SK-N-SH (cell line): Measurements from ENCODE around the gene PYGO2. TPM values are rescaled to one million over a fixed set of nuclear protein-coding genes. Genes with fewer than 3 reads are reported as not detected.
A peak's percentile ranks its signal among the peaks of the same experiment; 100 is the strongest.

Experiments used
- CTCF ChIA-PET: fragments of 300-600, 350-600 bp; formaldehyde crosslinking; extraction: SDS; loops from one replicate; lab custom pipeline; 2021; lab: Yijun Ruan, JAX
- POLR2A ChIA-PET: fragments of 350-600 bp; sonication (Branson Sonifier 250); formaldehyde crosslinking; extraction: SDS; loops from one replicate; lab custom pipeline; 2020; ENCODE audit warnings: antibody characterized with exemption, inconsistent platforms; lab: Yijun Ruan, JAX
- DNase-seq: peaks from one replicate; pipeline ENCODE4 v3.0.0; 2012
- H2AFZ ChIP-seq: fragments of 200-600 bp; sonication (generic); 2 replicates; pipeline ENCODE4 v1.8.1; 2016; ENCODE audit warnings: antibody characterized with exemption, mild to moderate bottlenecking, low read depth
- H3F3A ChIP-seq: fragments of 200-600 bp; sonication (generic); replicated peaks from 2 replicates; pipeline ENCODE3; 2016; ENCODE audit warnings: antibody characterized with exemption, mild to moderate bottlenecking; ENCODE audit not compliant: insufficient read depth
- H3K27ac ChIP-seq, 2 experiments: fragments of 200-500 bp in 1 of 2; fragments of 200-600 bp in 1 of 2; sonication (Bioruptor generic) in 1 of 2; sonication (generic), shearing (Covaris generic) in 1 of 2; 2 replicates each; pipeline versions ENCODE4 v1.5.1 to v1.6.1; 2014 to 2016; ENCODE audit warnings: low read depth in 2 of 2, inconsistent platforms in 1 of 2, low read length in 1 of 2, mild to moderate bottlenecking in 1 of 2, mixed read lengths in 1 of 2
- H3K27me3 ChIP-seq: fragments of 200-600 bp; sonication (generic), shearing (Covaris generic); 2 replicates; pipeline ENCODE4 v1.6.1; 2016; ENCODE audit warnings: mixed run types; ENCODE audit not compliant: insufficient read depth
- H3K36me3 ChIP-seq, 2 experiments: fragments of 200-500 bp in 1 of 2; fragments of 200-600 bp in 1 of 2; sonication (Bioruptor generic) in 1 of 2; sonication (generic) in 1 of 2; replicated peaks in 1 of 2; 2 replicates each; pipeline versions ENCODE3 to v1.5.1; 2014 to 2016; ENCODE audit warnings: low read length in 1 of 2, mild to moderate bottlenecking in 1 of 2; ENCODE audit not compliant: insufficient read depth in 2 of 2, control insufficient read depth in 1 of 2
- H3K4me1 ChIP-seq, 2 experiments: fragments of 200-500 bp in 1 of 2; fragments of 200-600 bp in 1 of 2; sonication (Bioruptor generic) in 1 of 2; sonication (generic), shearing (Covaris generic) in 1 of 2; 2 replicates each; pipeline versions ENCODE4 v1.5.1 to v1.6.1; 2014 to 2016; ENCODE audit warnings: low read depth in 1 of 2, low read length in 1 of 2, mixed run types in 1 of 2; ENCODE audit not compliant: insufficient read depth in 2 of 2, control insufficient read depth in 1 of 2
- H3K4me2 ChIP-seq: fragments of 200-600 bp; sonication (generic), shearing (Covaris generic); 2 replicates; pipeline ENCODE4 v1.6.1; 2017; ENCODE audit warnings: mixed run types
- H3K4me3 ChIP-seq, 2 experiments: fragments of 200-500 bp in 1 of 2; fragments of 200-600 bp in 1 of 2; sonication (Bioruptor generic) in 1 of 2; sonication (generic), shearing (Covaris generic) in 1 of 2; 2 replicates each; pipeline versions ENCODE4 v1.5.1 to v1.8.1; 2014 to 2016; ENCODE audit warnings: low read depth in 2 of 2, inconsistent platforms in 1 of 2, low read length in 1 of 2, mild to moderate bottlenecking in 1 of 2, mixed read lengths in 1 of 2, moderate library complexity in 1 of 2
- H3K79me2 ChIP-seq: fragments of 200-600 bp; sonication (generic); 2 replicates; pipeline ENCODE4 v1.8.1; 2017; ENCODE audit warnings: mild to moderate bottlenecking; ENCODE audit not compliant: insufficient read depth
- H3K9ac ChIP-seq: fragments of 200-600 bp; sonication (generic); 2 replicates; pipeline ENCODE4 v1.6.1; 2017; ENCODE audit warnings: mixed run types
- H3K9me2 ChIP-seq: fragments of 200-600 bp; sonication (generic); 2 replicates; pipeline ENCODE4 v1.6.1; 2017; ENCODE audit warnings: mixed run types
- H3K9me3 ChIP-seq: fragments of 200-600 bp; sonication (generic); 2 replicates; pipeline ENCODE4 v1.6.1; 2017; ENCODE audit warnings: mixed run types, mild to moderate bottlenecking, moderate library complexity
- H4K20me1 ChIP-seq: fragments of 200-600 bp; sonication (generic); 2 replicates; pipeline ENCODE4 v1.6.1; 2017; ENCODE audit warnings: mild to moderate bottlenecking, mixed run types; ENCODE audit not compliant: insufficient read depth
- CHD2 ChIP-seq: fragments of 150-350 bp; IDR thresholded peaks from 2 replicates; pipeline ENCODE4 v1.6.1; 2018; ENCODE audit warnings: low read length; ENCODE audit not compliant: partially characterized antibody
- CTCF ChIP-seq: fragments of 200-600 bp; sonication (generic); IDR thresholded peaks from 2 replicates; pipeline ENCODE4 v1.6.1; 2017; ENCODE audit warnings: antibody characterized with exemption, mild to moderate bottlenecking, moderate library complexity
- ELF1 ChIP-seq: IDR thresholded peaks from 2 replicates; pipeline ENCODE4 v1.4.0; 2012
- EP300 ChIP-seq, 2 experiments: IDR thresholded peaks; 2 replicates each; pipeline versions ENCODE4 v1.4.0 to v1.6.1; 2012; ENCODE audit warnings: borderline replicate concordance in 1 of 2, low read depth in 1 of 2, low read length in 1 of 2
- EZH2phosphoT487 ChIP-seq: fragments of 200-600 bp; sonication (generic); IDR thresholded peaks from 2 replicates; pipeline ENCODE4 v1.6.1; 2017; ENCODE audit warnings: low read depth, mixed run types, mild to moderate bottlenecking, antibody characterized with exemption, moderate library complexity, borderline replicate concordance
- FOXJ3 ChIP-seq: sonication (generic); formaldehyde crosslinking; IDR thresholded peaks from 2 replicates; pipeline ENCODE4 v1.5.1; 2020; ENCODE audit warnings: mild to moderate bottlenecking, missing genetic modification reagents
- GATA2 ChIP-seq: sonication (generic); formaldehyde crosslinking; IDR thresholded peaks from 2 replicates; pipeline ENCODE4 v1.5.0; 2020; ENCODE audit warnings: mild to moderate bottlenecking, missing genetic modification reagents
- JUND ChIP-seq: IDR thresholded peaks from 2 replicates; pipeline ENCODE4 v1.4.0; 2012
- MEF2A ChIP-seq: IDR thresholded peaks from 2 replicates; pipeline ENCODE4 v1.4.0; 2012; ENCODE audit warnings: low read depth, borderline replicate concordance
- NFIC ChIP-seq: IDR thresholded peaks from 2 replicates; pipeline ENCODE4 v1.4.0; 2012; ENCODE audit warnings: borderline replicate concordance
- PBX3 ChIP-seq: IDR thresholded peaks from 2 replicates; pipeline ENCODE4; 2012
- RAD21 ChIP-seq: IDR thresholded peaks from 2 replicates; pipeline ENCODE4 v1.6.1; 2012; ENCODE audit warnings: mild to moderate bottlenecking, low read length
- RCOR1 ChIP-seq: fragments of 150-350 bp; IDR thresholded peaks from 2 replicates; pipeline ENCODE4 v1.6.1; 2017; ENCODE audit warnings: antibody characterized with exemption, low read length
- RFX5 ChIP-seq: IDR thresholded peaks from 2 replicates; pipeline ENCODE4 v1.6.1; 2012; ENCODE audit warnings: mild to moderate bottlenecking, improper control_type of control experiment, low read length
- SIN3A ChIP-seq: IDR thresholded peaks from 2 replicates; pipeline ENCODE4 v1.6.1; 2012; ENCODE audit warnings: low read depth, mild to moderate bottlenecking, low read length, moderate library complexity, borderline replicate concordance
- SMC3 ChIP-seq: IDR thresholded peaks from 2 replicates; pipeline ENCODE4 v1.6.1; 2012; ENCODE audit warnings: low read depth, low read length, improper control_type of control experiment
- TEAD4 ChIP-seq: IDR thresholded peaks from 2 replicates; pipeline ENCODE4 v1.4.0; 2012; ENCODE audit warnings: mild to moderate bottlenecking, borderline replicate concordance; ENCODE audit not compliant: insufficient read depth
- USF2 ChIP-seq: fragments of 150-350 bp; IDR thresholded peaks from 2 replicates; pipeline ENCODE4 v1.6.1; 2017; ENCODE audit warnings: antibody characterized with exemption, low read length, low read depth, borderline replicate concordance
- YY1 ChIP-seq: IDR thresholded peaks from 2 replicates; pipeline ENCODE4 v1.4.0; 2012; ENCODE audit warnings: low read depth, mild to moderate bottlenecking
- ZBTB33 ChIP-seq: IDR thresholded peaks from 2 replicates; pipeline ENCODE4 v1.4.0; 2012; ENCODE audit warnings: low read depth, borderline replicate concordance
- WGBS: methylation state at CpG from one replicate; pipeline ENCODE4 v1.1.6; 2017; ENCODE audit warnings: low lambda C conversion rate; 5-methylcytosine and 5-hydroxymethylcytosine counted together
- polyA plus RNA-seq, 3 experiments: library from polyadenylated mRNA; depleted of rRNA; stranded (reverse); fragments of >200 nt; gene quantifications; 2 replicates each; pipeline ENCODE4 v1.2.3, GENCODE V29; 2012
- TF ChIP-seq, protein P1 (sequence below): fragments of 150-350 bp; IDR thresholded peaks from 2 replicates; pipeline ENCODE4 v1.6.1; 2016; ENCODE audit warnings: mild to moderate bottlenecking, low read depth, low read length
- TF ChIP-seq, protein P2 (sequence below): IDR thresholded peaks from 2 replicates; pipeline ENCODE4 v1.4.0; 2012; ENCODE audit warnings: low read depth, borderline replicate concordance
- TF ChIP-seq, protein P3 (sequence below): IDR thresholded peaks from 2 replicates; pipeline ENCODE4 v1.4.0; 2012; ENCODE audit warnings: low read depth

PYGO2 gene
- polyA plus RNA-seq, 1 of the 3 experiments (the other 2 are of a cell fraction): 23.3 TPM

GRCh38 chr1:154972517-154973343 lies 11.1 kb upstream of the PYGO2 start:
- H2AFZ ChIP-seq: no peak overlapping the region
- peaks cover 18% of the 10 kb centered on the region; the same call in 1 of the 2 replicates for H4K20me1 ChIP-seq
- H3K9me2 ChIP-seq: no peaks in the 10 kb centered on the region
- H3F3A ChIP-seq: peaks cover 36% of the 10 kb centered on the region
- peak overlapping the region; percentile 79 to 90 for H3K4me3 ChIP-seq
- H3K36me3 ChIP-seq: peaks cover 6 to 10% of the 10 kb centered on the region in 2 experiments
- H3K79me2 ChIP-seq: peaks cover 70% of the 10 kb centered on the region
- no peaks in the 10 kb centered on the region for H3K9me3 ChIP-seq
- POLR2A ChIA-PET: interaction anchor here (1.0 to 3.1 kb wide), 3 partner anchors 10 to 21 kb away, joined by 3 to 13 read pairs (median 7); partner anchors contain the start of genes FLAD1, LENEP and PYGO2
- H3K4me1 ChIP-seq: peaks cover 30 to 65% of the 10 kb centered on the region in 2 experiments
- peak overlapping the region; percentile 98 for H3K4me2 ChIP-seq
- 19% methylated on average over 18 of the region's 18 CpGs for whole genome bisulfite sequencing
- H3K27me3 ChIP-seq: no peaks in the 10 kb centered on the region
- H3K27ac ChIP-seq: peak overlapping the region; percentile 97 to 99
- peak overlapping the region; percentile 88 for H3K9ac ChIP-seq
- CTCF ChIA-PET: interaction anchor here (0.8 to 37.5 kb wide), 7 partner anchors 8 to 112 kb away, joined by 3 to 640 read pairs (median 7); partner anchors contain the start of genes LENEP, PYGO2 and ZBTB7B
- no peak for DNase-seq
- TF ChIP-seq USF2 (no peak), FOXJ3 (CRISPR knock-in tag) (no peak), EP300 (IDR thresholded peaks at IDR 0.05; ENCODE audit: borderline replicate concordance in 1 of 2, low read depth in 1 of 2, low read length in 1 of 2) (peak in 1 of 2 experiments; percentile 74; a peak in 1 of 4 replicates), JUND (no peak; the same call in 1 of the 2 replicates), ELF1 (no peak; the same call in 1 of the 2 replicates), RAD21 (no peak), GATA2 (CRISPR knock-in tag) (no peak), CTCF (no peak), CHD2 (peak; percentile 37), TEAD4 (peak; percentile 53; the same call in 1 of the 2 replicates), YY1 (peak; percentile 69; the same call in 1 of the 2 replicates), PBX3 (peak; percentile 37; the same call in 1 of the 2 replicates), SIN3A (peak; percentile 52; the same call in 1 of the 2 replicates), RFX5 (no peak), MEF2A (no peak), EZH2phosphoT487 (no peak), RCOR1 (no peak), ZBTB33 (no peak; the same call in 1 of the 2 replicates), SMC3 (no peak), NFIC (peak; percentile 39; the same call in 1 of the 2 replicates)
- TF ChIP-seq, protein P1, sequence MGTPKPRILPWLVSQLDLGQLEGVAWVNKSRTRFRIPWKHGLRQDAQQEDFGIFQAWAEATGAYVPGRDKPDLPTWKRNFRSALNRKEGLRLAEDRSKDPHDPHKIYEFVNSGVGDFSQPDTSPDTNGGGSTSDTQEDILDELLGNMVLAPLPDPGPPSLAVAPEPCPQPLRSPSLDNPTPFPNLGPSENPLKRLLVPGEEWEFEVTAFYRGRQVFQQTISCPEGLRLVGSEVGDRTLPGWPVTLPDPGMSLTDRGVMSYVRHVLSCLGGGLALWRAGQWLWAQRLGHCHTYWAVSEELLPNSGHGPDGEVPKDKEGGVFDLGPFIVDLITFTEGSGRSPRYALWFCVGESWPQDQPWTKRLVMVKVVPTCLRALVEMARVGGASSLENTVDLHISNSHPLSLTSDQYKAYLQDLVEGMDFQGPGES: no peak
- TF ChIP-seq, protein P2, sequence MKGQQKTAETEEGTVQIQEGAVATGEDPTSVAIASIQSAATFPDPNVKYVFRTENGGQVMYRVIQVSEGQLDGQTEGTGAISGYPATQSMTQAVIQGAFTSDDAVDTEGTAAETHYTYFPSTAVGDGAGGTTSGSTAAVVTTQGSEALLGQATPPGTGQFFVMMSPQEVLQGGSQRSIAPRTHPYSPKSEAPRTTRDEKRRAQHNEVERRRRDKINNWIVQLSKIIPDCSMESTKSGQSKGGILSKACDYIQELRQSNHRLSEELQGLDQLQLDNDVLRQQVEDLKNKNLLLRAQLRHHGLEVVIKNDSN: no peak
- TF ChIP-seq, protein P3, sequence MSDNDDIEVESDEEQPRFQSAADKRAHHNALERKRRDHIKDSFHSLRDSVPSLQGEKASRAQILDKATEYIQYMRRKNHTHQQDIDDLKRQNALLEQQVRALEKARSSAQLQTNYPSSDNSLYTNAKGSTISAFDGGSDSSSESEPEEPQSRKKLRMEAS: peak; percentile 83; the same call in 1 of the 2 replicates
